GM21360 (cell line): ENCODE data around the gene CRAT.

Experiments
- ATAC-seq: cut with Tn5 transposase; IDR thresholded peaks from one replicate; pipeline ENCODE4 v1.9.1; 2021; ENCODE audit warnings: mild to moderate bottlenecking, moderate library complexity; ENCODE audit not compliant: unreplicated experiment

The CRAT gene

DNA sequence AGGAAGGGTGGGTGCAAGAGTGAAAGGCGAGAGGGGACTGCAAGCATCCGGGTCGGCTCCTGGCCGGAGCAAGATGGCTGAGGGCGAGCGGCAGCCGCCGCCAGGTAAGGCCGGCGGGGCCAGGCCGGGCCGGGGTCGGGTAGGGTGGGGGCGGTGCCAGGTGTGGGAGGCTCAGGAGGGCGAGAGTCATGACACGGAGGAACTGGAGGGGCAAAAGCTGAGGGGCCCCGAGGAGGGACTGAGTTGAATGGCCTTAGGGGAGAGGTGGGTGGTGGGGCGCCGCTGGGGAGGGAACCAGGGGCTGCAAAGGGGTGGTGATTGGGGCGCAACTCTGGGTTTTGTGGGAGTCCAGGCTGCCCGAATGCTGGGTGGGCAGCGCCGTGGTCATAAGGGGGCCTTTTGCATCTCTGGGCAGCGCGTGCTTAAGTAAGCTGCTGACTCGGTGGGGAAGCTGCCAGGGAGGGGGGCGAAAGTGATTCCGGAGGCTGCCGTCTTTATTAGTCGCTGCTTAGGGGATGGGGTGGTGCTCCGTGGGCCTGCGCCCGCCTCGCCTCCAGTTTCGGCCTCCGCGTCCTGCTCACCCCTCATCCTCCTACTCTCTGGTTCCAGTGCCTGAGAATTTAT lies 1.0 kb upstream of the CRAT start:
- ATAC-seq, result peak; percentile 16

DNA sequence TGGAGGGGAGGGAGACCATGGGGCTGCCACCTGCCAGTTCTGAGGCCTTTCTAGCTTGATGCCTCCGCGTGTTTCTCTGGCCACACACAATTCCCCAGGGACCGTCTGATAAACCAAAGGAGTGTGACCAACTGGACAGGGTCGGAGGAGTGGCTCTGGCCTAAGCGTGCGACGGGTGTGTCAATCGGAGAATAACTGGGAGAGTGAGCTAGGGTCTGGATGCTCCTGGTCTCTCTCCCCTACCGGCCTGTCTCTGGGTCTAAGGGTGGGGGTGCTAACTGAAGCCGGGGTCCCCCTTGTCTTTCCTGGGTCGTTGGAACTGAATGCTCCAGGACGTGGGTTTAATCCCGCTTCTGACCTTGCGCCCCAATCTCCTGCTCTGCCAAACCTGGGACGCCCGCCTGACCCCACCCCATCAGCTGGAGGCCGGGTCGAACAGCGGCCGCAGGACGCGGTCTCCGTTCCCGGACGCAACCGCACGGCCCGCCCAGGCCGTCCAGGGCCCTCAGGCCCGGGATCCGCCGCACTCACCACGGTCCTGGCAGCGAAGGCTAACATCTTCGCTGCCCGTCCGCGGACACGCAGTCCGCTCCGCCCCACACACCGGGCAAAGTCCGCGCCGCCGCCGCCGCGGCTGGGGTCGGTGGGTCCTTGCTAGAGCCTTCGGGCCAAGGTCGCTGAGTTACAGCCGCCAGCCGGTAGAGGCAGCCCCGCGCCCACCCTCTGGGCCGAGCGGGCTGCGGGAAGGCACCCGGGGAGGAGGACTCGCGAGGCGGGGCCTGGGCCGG lies 447 bp downstream of the CRAT start:
- no peak for ATAC-seq

DNA sequence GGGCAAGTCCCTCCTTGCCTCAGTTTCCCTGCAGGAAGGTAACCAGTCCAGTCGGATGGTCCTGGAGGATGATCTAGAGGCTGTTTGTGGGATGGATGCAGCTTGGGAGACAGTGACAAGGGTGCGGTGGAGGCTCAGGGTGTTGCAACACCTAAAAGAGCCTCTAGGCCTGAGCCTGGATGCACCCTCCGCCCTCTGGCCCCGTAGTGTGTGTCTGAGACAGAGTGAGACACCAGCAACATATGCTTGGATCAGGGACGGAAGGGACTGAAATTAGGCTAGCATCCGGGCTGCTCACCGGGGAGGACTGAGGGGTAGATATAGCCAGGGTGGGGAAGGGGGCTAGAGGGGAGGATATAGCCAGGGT lies 1.1 kb downstream of the CRAT start:
- no peak for ATAC-seq

DNA sequence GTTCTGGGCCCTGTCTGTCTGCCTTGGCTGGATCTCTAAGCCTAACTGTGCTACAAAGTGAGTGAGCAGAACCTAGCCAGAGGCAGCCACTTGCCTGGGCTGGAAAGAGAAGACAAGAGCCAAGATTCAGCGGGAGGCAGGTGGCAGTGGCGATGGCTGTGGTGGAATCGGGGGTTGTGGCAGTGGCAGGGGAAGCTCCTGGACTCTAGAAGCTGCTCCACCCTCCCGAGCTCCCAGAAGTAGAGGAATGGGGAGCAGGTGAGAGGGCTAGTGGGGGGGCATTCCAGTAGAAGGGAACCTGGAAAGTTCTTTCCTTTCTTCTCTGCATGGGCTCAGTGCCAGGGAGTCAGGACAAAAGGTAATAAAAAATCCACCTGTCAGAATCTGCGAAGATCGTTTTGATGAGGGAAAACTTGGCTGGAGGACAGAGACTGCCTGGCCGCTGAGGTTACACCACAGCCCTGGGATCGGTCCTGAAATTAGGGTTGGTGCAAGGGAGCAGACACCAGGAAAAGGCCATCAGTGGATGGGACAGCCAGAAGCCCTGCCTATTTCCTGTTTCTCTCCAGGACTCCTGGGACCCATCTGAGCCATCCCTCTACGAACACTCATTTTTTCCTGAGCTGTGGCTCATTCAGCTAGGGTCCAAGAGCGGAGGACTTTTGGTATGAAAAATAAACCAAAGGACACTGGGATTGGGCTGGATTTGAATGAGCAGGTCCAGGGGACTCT lies 1.6 kb downstream of the CRAT start:
- no peak for ATAC-seq

DNA sequence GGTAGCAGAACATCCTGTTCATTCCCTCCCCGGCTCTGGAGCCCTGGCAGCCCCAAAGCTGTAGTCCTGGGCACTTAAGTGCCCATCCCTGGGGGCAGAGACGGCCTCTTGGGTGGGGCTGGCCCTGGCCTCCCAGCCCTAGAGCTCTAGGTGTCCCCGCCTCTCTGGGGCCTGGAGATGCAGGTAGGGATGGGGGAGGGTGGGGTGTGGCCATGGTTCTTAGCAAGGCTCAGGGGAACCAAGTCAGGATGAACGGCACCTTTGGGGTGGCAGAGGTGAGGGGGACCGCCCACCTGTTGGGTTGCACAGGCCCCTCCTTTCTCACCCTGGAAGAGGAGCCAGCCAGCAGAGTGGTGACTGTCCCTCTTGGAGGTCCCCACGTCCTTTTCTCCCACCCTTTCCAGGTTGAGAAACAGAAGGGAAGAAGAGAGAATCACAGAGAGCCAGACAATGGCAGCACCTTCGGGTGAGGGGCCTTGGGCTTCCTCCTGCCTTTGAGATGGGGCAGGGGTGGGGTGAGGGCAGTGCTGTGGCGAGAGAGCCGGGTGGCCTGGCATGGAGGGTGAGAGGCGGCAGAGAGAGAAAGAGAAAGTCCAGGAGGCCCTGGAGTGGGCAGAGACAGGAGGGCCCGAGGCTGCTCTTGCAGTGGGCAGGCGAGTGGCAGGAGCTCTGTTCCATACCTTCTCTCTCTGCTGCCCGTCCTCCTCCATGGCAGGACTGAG lies 2.3 kb downstream of the CRAT start:
- ATAC-seq, result no peak

DNA sequence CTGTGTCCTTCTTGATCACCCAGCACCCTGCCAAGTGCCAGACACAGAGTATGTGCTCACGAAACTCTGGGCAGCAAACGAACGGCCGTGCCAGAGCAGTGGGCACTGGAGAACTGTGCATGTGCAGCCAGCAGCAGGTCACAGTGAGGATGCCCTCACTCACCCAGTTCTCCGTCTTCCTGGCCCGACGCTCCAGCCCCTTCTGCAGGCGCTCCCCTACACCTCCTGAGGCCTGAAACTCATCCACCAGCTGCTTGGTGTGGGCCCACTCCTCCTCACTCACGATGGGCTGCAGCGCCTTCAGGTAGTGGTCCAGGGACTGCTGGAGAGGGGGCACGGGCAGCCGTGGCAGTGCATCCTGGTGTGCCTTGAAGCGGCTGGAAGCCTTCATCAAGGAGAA lies 2.9 kb downstream of the CRAT start:
- no peak for ATAC-seq

DNA sequence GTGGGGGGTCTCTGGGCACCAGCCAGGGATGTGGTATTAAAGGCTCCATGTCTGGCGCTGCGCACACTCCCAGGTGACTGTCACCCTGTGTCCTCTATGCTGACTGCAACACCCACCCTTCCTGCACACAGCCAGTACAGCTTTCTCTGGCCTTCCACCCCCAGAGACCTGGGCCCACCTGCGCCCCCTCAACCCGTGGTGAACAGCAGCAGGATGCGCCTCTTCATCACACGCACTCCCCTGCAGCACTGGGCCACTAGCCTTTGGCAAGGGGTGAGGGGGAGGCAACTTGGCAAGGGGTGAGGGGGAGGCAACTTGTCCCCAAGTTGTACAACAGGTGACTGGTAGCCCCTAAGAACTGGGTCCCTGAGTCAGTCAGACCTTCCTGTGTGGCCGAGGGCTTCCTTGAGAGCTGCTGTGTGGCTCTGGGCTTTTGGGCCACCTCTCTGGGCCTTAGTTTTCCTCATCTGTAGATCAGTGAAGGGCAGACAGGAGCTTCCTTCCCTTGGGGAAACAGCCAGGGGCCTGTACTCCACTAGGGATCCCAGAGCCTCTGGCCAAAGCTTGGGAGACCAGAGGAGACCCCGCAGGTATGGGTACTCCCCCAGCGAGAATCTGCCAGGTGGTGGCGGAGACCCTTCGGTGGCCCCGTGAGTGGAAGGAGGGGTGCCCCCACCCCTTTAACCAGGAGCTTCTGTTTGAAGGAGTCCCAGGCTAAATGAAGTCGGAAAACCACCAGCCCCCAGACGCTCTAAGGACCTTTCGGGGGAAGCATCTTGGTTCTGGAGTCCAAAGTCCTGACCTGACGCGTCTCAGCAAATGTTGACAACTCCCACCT lies 4.5 kb downstream of the CRAT start:
- ATAC-seq, result no peak

DNA sequence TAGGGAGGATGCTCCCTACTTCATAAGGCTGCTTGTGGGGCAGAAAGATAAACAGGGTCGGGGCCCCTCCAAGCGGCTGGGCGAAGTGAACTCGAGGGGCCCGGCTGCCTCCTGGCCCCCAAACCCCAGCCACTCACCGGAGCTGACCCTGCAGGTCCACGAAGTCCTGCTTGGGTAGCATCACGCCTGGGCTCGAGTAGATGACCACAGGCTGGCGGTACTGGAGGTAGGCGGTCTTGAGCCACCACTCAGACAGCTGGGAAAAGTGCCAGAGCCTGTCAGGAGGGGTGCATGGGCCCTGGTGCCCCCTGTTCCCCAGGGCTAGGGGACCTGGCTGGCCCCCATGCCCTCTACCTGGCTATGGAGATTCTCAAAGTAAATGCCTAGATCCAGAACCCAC lies 6.5 kb downstream of the CRAT start:
- ATAC-seq, result no peak

DNA sequence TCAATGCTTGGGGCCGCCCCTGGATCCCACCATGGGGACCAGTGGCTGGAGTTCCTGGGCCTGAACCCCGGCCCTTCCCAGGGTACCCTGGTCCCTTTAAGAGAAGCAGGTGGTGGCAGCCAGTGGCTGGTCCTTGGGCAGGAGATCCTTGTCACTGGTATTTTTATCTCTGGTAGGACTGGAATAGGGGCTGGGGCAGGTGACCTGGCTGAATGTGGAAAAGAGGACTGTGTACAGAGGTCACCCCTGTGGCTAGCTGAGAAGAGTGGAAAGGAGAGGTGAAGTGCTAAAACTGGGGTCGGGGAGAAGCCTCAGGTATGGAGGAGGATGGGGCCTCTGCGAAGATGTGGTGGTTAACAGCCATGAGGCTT lies 7.0 kb downstream of the CRAT start:
- no peak for ATAC-seq

DNA sequence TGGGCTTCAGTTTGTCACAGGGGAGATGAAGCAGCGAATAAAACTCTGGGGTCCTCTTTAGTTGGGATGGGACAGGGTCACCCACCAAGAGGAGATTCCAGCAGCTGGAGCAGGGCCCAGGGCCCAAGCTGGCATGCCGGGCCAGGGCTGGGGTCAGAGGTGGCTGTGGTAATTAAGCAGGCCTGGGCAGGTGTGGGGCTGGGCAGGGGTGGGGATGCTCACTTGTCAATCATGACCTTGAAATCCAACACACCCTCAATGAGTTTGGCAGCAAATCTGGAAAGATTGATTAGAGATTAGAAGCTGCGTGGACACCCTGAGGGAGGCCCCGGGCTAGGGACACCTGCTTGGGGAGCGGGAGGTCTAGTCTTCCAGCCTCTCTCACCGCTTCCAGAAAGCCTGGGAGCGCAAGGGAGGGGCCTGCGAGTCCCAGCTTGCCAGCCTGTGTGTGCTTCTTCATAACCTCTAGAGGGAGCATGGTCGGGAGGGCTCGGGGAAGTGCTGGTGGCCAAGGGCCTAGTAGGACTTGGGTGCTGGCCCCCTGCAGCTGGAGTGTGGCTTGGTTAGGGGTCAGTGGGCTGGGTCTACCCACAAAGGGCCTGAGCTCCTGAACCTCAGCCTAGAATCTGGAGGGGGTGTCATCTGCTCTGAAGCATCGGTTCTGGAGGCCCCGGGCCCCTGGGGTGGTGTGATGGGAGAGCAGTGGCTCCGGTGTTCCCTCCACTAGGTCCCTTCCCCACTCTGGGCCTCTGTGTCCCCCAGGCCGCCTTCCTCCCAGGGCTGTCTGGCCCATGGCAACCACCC lies 7.6 kb downstream of the CRAT start:
- ATAC-seq, result no peak

DNA sequence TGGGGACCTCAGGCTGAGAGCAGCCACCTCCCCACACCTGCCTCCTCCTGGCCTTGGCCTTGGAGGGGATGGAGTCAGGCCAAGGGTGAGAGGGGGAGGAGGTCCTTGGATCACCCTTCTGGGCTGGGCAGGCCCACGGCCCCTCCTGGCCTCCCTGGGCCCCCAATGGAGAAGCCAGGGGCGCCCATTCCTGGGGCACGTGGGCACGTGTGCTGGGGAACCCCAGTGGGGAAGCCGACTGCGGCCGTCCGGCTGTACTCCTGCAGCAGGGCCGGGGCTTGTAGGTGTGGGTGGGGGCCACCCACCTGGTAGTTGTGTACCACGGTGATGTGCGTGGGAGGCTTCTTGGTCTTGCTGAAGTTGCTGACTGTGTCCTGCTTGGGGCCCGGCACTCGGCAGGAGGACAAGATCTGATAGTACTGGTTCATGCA lies 8.5 kb downstream of the CRAT start:
- no peak for ATAC-seq

DNA sequence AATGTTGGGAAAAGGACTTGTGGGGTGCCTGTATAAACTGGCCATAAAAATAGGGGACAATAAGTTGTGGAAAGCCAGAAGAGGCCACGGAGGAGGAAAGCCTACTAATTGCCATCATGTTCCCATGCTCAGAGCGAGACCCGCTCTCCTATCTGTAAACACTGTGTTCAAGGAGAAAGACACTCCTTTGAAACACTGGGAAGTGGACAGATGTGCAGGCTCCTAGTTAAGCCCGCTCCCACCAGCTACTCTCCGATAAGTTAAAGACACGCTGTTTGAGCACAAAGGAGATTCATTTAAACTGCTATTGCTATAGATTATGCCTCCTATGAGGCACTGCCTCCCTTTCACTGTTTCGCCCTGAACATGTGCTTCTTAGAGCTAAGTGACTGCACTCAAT lies 9.3 kb downstream of the CRAT start:
- no peak for ATAC-seq

DNA sequence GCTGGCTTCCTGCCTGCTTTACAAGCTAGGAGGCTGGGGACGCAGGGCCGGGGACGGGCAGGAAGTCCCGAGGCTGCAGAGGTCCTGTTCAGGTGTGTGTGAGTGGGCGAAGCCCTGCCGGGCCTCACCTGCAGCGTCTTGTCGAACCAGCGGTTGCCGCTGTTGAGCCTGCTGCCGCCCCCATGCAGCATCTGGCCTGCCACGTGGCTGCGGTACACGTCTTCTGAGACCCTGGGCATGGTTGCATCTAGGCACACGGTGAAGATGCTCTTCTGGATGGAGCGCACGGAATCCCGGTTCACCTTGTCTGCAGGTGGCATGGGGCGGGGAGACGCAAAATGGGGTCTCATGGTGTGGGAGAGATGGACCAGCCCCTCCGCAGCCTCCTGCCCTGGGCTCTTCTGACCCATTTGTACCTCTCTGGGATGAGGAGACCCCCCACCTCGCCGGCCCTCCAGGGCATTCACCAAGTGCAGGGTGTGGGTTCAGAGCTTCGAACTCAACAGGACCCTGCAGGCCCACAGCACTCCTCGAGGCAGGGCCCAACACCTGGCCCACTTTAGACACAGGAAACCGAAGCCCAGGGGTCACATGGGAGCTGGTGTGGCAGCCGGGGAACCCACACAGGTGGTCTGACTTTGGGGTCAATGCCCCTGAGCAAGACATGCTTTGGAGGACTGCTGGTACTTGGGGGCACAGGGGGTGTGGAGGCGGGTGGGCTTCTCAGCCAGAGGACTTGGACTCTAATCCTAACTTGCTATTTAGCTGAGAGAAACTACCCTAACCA lies 10.0 kb downstream of the CRAT start:
- no peak for ATAC-seq

DNA sequence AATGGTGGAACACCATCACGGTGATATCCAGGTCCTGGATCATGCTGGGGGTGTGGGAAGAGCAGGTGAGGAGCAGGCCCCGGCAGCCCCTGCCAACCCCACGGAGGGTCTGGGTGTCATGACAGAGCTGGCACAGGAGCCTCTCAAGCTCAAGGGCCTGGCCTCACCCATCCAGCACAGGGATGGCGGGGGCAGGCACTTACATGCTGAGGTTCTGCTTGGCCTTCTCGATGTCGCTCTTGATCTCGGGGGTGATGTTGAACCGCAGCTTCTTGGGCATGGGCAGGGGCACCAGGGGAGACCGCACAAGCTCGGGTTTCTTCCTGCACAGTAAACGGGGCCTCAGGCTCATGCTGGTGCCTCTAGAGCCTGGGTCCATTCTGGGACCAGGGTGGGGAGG lies 12.3 kb downstream of the CRAT start:
- ATAC-seq, result no peak

DNA sequence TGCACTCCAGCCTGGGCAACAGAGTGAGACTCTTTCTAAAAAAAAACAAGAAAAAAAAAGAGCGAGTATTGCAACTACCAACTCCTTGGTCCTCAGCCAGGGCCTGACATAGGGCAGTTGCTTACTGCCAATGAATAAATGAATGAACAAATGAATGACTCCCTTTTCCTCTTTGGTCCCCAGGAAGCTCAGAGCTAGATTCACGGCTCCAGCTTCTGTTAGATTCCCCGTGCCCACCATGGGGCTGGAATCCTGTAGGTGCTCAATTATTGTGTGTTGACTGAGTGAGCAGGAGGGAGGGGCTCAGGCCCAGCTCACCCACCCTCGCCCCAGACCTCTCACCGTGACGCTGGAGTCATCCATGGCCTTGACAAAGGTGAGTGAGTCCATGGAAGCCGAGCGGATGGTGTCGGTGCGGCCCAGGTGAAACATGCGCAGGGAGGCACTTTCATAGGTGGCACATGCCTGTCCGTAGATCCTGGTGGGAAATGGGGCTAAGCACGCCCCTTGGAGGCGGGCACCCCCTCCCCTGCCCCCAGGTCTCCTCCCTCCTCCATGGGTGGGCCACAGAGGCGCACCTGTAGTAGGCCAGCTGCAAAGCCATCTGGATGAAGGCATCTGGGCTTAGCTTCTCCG lies 12.8 kb downstream of the CRAT start:
- ATAC-seq, result no peak

DNA sequence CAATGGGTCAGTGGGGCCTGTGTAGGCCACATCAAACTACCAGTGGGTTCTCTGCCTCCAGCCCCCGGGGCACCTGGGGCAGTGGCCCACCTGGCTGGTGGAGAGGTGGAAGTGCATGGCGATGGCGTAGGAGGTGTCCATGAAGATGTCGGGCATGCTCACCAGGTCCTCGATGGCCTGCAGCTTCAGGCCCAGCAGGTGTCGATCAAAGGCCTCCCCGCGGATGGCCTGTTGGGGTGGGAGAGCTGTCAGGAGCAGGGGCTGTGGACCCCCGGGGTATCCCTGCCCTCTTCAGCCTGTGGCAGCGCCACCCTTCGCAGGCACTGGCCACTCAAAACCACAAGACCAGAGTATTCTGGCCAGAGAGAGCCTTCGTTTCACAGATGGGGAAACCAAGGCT lies 14.7 kb downstream of the CRAT start:
- no peak for ATAC-seq

DNA sequence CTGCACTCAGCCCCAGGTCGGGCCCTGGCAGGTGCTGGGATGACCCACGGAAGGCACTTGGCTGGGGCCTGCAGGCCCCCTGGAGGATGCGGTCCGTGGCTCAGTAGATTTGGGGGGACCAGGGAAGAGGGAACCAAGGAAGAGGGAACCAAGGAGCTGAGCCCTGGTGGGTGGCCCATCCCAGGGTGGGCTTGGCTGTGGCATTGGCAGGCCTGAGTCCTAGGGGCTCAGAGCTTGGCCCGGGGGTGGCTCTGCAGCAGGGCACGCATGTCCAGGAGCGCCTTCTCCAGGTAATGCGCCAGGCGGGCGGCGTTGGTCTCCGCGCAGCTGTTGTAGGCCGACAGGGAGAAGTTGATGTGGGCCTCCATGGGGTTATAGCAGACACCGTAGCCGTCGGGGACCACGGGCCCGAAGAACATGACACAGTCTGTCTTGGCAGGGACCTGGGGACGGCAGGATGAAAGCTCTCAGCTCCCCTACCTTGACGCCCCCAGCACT lies 15.4 kb downstream of the CRAT start:
- ATAC-seq, result no peak

DNA sequence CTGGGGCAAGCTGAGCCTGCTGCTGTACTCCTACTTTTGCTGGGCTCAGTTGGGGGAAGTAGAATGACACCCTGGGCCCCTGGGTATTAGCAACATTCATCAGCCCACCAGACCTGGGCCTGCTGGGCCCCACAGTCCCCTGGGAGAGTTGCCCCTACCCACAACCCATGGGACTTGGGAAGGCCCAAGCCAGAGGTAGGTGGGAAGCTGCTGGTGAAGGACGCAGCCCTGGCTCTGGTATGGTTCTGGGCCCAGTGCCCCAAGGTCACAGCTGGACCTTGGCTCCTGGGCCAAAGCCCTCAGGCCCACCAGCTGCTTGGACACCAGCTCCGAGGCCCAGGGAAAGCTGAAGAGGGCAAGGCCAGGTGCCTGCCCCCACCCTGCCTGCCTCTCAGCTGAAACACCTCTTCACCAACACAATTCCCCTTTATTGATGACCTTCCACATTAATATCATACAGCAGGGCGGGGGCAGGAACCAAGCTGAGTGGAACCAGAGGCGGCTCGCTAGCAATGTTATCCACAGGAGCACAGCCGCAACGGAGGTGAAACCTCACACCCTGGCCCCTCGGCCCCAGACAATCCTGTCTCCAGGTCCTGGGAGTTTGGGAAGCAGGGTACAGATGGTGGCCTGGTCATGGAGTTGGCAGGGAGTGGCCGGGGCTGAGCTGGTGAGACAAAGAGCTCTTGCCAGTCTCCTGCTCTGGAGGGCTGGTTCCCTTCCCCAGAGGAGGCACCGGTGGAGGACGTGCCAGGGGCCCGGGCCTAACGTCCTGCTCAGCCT lies 16.0 kb downstream of the CRAT start:
- ATAC-seq, result no peak
